HG02973 (cell line): ENCODE measurements around the gene RAMP2.
"Not testable (repeated sequence)": the region's sequence is repeated elsewhere in the genome, so short reads cannot be mapped to it uniquely, and the experiment has no call there.

Experiments used
- ATAC-seq: cut with Tn5 transposase; IDR thresholded peaks from one replicate; pipeline ENCODE4 v1.9.1; 2021; ENCODE audit warnings: moderate library complexity; ENCODE audit not compliant: unreplicated experiment

Gene RAMP2, protein sequence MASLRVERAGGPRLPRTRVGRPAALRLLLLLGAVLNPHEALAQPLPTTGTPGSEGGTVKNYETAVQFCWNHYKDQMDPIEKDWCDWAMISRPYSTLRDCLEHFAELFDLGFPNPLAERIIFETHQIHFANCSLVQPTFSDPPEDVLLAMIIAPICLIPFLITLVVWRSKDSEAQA

GRCh38 chr17:42760652-42761581 is at the start of gene RAMP2:
Gene RAMP2 (plus strand): TSS chr17:42761227. CDS start chr17:42761262, 35 bp downstream.
- no peak for ATAC-seq

DNA sequence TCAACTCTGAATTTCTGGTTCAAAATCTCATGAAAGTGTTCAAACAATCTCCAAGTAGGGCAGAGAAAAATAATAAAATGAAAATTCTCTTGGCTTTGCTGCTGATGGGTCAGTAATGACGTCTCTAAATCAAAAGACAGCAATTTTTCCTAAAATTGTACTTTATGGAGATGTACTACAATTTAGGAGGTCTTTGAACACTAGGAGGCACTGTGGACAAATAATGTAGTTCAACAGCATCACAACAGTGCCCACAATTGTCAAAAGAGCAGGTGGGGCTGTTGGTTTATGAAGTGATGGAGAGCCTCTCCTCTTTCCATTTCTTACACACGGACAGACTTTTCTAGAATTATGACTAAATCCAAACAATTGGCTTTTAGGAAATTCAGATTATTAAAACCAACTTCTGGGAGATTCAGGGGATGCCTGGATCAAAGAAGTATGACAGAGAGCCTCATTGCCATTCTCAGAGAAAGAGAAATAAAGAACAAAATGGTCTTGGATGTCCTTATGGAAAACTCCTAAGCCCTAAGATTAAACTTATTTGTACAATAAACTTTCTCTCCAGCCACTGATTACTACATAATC is 39.9 kb upstream of the RAMP2 start:
- ATAC-seq, result no peak

DNA sequence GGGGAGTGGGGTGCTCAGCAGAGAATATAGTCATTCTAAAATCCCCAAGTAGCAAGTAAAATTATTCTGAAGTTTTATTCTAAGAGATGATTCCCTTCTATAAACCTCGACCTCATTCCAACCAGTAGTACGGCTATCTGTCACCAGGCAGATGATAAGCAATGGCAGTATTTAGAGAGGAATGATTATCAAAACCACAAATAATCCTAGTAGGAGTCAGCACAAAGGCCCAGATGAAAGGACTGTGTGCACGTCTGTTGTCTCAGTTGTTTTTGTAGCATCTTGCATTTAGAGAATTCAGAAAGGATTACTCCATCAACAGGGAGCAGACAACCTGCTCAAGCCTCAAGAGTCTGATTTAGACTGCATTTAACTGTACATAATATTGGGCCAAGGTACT is 37.4 kb upstream of the RAMP2 start:
- ATAC-seq, result no peak

GRCh38 chr17:42725143-42725542 is 35.9 kb upstream of the RAMP2 start:
- no peak for ATAC-seq

GRCh38 chr17:42740699-42741098 is 20.3 kb upstream of the RAMP2 start:
- no peak for ATAC-seq

GRCh38 chr17:42742916-42743315 is 18.1 kb upstream of the RAMP2 start:
- not testable (repeated sequence) for ATAC-seq

GRCh38 chr17:42743595-42744282 is 17.3 kb upstream of the RAMP2 start:
- ATAC-seq, result no peak

GRCh38 chr17:42744283-42744805 is 16.7 kb upstream of the RAMP2 start:
- ATAC-seq, result peak; percentile 35

DNA sequence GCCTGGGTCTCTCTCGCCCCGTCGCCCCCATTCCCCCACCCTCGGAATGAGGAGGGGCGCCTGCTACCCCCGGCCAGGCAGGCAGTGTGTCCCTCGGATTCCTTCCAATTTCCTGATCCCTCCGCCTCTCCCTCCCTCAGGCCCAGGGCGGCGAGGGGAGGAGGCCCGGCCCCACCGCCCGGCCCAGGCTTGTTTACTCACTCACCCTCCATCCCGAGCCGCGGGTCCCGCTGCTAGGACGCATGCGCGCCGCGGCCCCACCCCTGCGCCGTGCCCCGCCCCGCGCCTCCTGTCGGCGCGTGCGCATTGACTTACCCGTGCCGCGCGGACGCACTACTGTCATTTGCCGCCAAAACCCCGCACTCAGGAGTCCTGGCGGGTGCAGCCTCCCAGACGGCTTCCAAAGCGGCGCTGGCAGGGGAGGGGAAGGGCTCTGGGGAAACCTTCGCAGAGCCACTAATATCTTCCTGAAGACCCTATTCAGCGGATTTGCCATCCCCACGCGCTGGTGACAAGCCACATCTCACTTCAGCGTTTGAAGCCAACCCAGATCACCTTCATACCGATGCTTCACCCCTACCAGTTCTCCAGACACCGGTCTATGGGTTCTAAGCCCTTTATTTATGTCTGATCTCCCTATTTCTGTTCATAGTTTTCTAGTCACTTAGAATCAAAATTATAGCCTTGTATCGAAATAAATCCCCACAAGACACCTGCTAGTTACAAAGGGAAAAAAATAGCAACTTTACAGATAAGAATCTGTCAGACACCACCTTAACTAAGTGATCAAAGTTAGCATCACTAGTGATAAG is 16.0 kb upstream of the RAMP2 start, which contains the start of gene EZH1:
EZH1 (minus strand) TSS at position 235 of the 812 bp plus-strand sequence. CDS start 16,099 bp downstream, outside the sequence.
- peak; percentile 70 for ATAC-seq

DNA sequence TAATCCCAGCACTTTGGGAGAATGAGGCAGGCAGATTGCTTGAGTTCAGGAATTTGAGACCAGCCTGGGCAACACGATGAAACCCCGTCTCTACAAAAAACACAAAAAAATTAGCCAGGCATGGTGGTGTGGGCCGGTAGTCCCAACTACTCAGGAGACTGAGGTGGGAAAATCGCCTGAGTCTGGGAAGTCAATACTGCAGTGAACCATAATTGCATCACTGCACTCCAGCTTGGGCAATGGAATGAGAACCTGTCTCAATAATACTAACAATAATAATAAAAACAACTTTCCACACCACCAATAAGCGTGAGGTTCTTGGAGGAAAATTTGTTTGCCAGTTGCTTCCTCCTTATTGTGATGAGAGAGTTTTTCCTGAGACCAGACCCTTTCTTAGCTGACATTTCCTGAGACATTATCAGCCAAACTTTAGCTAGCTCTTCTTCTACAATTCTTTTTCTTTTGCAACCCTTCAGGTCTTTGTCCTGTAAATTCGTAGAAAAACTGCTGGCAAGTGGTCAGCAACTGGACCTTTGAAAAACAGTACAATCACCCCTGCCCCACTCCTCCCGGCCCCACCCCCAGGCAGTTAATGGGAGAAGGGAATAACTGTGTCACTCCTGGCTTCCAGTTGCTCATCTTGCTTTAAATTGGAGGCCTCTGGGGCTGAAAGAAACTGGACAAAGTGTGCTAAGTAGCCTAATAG is 12.7 kb upstream of the RAMP2 start:
- ATAC-seq, result no peak

DNA sequence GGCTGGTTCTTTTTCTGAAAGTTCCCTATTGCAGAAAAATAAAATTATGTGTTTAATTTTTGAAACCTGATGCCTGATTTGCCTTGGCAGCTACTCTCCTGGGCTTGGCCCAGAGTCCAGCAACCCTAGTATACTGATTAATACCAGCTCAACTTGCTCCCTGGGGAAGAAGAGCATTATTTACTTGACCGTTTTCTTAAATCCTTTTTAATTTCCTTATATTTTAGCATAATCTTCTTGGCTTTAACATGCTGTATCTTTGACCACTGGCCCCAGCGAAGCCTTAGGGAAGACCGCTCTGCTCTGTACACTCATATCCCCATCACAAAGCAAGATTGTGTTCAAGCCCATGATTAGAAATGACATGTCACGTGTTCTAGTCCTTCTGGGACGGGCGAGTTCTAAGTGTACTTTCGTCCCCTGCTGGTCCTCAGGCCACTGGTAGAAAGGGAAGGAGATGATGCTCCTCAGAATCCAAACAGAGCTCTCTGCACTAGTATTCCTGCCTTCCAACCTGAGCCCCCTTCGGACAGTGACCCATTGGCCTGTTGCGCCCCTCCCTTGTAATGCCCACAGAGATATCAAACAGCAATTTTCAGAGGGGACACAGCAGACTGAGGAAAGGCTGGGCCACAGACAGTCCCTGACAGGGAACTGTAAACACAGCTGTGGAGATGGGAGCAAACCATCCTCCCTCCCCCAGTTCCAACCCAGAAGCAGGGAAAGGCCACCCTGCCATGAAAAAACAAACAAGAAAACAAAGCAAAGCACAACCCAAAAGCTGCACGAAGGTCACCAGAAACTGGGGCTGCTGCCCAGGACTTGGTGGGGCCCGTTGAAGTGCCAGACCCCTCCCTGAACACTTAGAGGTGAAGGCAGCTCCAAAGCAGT is 11.9 kb upstream of the RAMP2 start:
- ATAC-seq, result no peak

- ATAC-seq, result no peak
These were observed 10.2 kb upstream of the RAMP2 start for GRCh38 chr17:42750739-42751344.

GRCh38 chr17:42751628-42752027 is 9.4 kb upstream of the RAMP2 start:
- no peak for ATAC-seq

DNA sequence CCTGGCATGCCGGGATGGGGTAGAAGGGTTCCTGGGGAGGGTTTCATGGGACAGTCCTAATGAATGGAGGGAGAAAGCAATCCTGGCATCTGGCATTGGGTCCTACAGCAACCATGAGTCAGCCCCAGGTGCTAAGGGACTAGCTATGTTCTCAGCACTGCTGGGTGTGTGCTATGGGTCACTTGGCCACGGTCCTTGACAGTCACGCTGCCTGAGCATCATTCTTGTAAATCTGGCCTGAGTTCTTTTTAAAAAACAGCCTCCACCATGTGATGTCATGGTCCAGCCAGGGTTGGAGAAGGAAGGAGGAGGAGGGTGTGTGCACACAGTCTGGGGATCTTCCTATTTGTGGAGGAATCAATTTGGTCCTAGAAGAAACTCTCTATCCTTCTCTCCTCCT is 6.2 kb upstream of the RAMP2 start:
- ATAC-seq, result no peak

DNA sequence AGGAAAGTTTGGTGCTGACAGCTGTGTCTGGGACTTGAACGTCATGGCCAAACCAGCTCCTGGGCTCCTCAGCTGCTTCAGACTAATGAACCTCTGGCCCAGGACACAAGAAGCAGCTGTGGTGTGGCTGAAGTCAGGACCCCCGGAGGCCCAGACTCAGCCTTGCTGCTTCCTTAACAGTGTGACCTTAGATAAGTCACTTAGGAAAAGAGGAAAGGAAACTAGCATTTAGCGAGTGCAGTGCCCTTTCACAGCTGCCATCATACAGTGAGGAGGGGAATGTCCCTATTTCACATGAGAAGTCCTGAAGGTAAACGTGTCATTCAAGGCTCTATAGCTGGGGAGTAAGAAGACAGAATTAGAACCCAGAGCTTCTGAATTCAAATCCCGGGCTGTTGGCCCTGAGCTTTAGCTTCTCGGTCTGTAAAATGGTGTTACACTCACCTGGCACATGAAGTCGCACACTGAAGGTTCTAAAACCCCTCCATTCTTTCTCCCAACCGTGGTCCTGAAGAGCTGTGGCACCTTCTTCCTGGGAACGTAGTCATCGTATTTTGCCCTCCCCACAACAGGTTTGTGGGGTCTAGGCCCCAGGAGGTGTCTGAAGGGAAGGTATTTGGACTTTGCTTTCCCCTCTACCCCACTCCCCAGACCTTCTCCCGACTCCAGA is 910 bp upstream of the RAMP2 start:
- ATAC-seq, result no peak

- no peak for ATAC-seq
These were observed 611 bp downstream of the RAMP2 start for GRCh38 chr17:42761638-42762037.

DNA sequence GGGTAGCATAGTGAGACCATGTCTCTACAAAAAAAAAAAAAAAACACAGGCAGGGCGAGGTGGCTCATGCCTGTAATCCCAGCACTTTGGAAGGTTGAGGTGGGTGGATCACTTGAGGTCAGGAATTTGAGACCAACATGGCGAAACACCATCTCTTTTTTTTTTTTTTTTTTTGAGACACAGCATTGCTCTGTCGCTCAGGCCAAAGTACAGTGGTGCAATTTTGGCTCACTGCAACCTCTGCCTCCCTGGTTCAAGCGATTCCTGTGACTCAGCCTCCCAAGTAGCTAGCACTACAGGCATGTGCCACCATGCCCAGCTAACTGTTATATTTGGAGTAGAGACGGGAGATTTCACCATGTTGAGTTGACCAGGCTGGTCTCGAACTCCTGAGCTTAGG is 5.1 kb downstream of the RAMP2 start:
- no peak for ATAC-seq

DNA sequence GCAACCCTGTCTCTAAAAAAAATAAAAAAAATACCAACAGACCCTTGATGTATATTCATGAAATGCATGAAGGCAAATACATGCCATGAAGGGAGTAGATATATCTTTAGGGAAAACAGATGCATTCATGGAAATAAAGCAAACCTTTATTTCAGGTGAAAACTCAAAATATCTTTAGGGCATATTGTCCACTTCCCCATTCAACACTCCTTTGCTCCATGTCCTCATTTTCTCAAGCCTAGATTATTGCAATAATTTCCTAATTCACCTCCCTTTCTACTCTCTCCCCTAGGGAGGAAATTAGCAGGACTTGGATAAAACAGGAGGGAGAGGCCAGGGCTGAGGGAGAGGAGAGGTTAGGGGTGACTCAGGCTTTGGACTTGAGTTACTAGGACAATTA is 6.5 kb downstream of the RAMP2 start:
- ATAC-seq, result no peak
